Measurements from ENCODE around the gene AGTR1. TPM values are rescaled to one million over a fixed set of nuclear protein-coding genes. Genes with fewer than 3 reads are reported as not detected.

AGTR1 gene
- total and polyA plus RNA-seq, 10 donors: 0.43 to 24.7 (median 4.6) TPM

GRCh38 chr3:148735597-148735996 lies 37.9 kb downstream of the AGTR1 start:
- no peaks in the 10 kb centered on the region for H3K9me3 ChIP-seq
- DNase-seq: no peak
- peak overlapping the region in 1 of 8 donors; percentile 1 for H3K27ac ChIP-seq
- intact Hi-C loops (cut with DNase I; ENCODE audit: low total_unique reads): no loop called here
- peaks cover 0 to 14% (median 5%) of the 10 kb centered on the region in 6 donors for H3K4me1 ChIP-seq
- TF ChIP-seq POLR2AphosphoS5 (IDR thresholded peaks at IDR 0.05) (no peak), CTCF (IDR thresholded peaks at IDR 0.05 in 8 of 11, conservative IDR thresholded peaks at IDR 0.05 in 3 of 11) (no peak)
- H3K36me3 ChIP-seq: no peaks in the 10 kb centered on the region
- 11 to 34% (median 17%) methylated on average over 2 of the region's 2 CpGs for WGBS, 5 donors
- H3K4me3 ChIP-seq: no peak overlapping the region
- H3K27me3 ChIP-seq (replicated peaks in 1 of 7): no peaks in the 10 kb centered on the region

GRCh38 chr3:148736086-148736485 lies 38.4 kb downstream of the AGTR1 start:
- H3K4me1 ChIP-seq: peaks cover 0 to 14% (median 5%) of the 10 kb centered on the region in 6 donors
- DNase-seq: no peak
- intact Hi-C loops (cut with DNase I; ENCODE audit: low total_unique reads): no loop called here
- no peaks in the 10 kb centered on the region for H3K9me3 ChIP-seq
- H3K4me3 ChIP-seq: no peak overlapping the region
- WGBS, 5 donors: 59 to 86% (median 69%) methylated on average over 3 of the region's 3 CpGs
- no peak for TF ChIP-seq POLR2AphosphoS5 (IDR thresholded peaks at IDR 0.05)
- H3K27me3 ChIP-seq (replicated peaks in 1 of 7): no peaks in the 10 kb centered on the region
- no peak overlapping the region for H3K27ac ChIP-seq
- no peaks in the 10 kb centered on the region for H3K36me3 ChIP-seq

GRCh38 chr3:148737104-148737530 lies 39.4 kb downstream of the AGTR1 start:
- H3K4me3 ChIP-seq: no peak overlapping the region
- no peaks in the 10 kb centered on the region for H3K27me3 ChIP-seq (replicated peaks in 1 of 7)
- H3K36me3 ChIP-seq: no peaks in the 10 kb centered on the region
- H3K9me3 ChIP-seq: no peaks in the 10 kb centered on the region
- 61 to 95% (median 64%) methylated on average over 2 of the region's 2 CpGs for WGBS, 5 donors
- DNase-seq: no peak
- peaks cover 0 to 14% (median 5%) of the 10 kb centered on the region in 6 donors for H3K4me1 ChIP-seq
- H3K27ac ChIP-seq: no peak overlapping the region
- TF ChIP-seq CTCF (IDR thresholded peaks at IDR 0.05 in 8 of 11, conservative IDR thresholded peaks at IDR 0.05 in 3 of 11) (no peak), POLR2A (IDR thresholded peaks at IDR 0.05) (no peak), POLR2AphosphoS5 (IDR thresholded peaks at IDR 0.05) (no peak)
- intact Hi-C loops (cut with DNase I; ENCODE audit: low total_unique reads): no loop called here

- Histone ChIP-seq H3K4me1 (peaks cover 0 to 13% (median 5%) of the 10 kb centered on the region in 6 donors), H3K4me3 (no peak overlapping the region), H3K27me3 (replicated peaks in 1 of 7) (no peaks in the 10 kb centered on the region), H3K9me3 (no peaks in the 10 kb centered on the region), H3K27ac (no peak overlapping the region), H3K36me3 (no peaks in the 10 kb centered on the region)
- intact Hi-C loops (cut with DNase I; ENCODE audit: low total_unique reads): no loop called here
- 71 to 88% (median 78%) methylated on average over 1 of the region's 1 CpG for WGBS, 5 donors
- no peak for DNase-seq
- TF ChIP-seq POLR2A (IDR thresholded peaks at IDR 0.05): no peak
- TF ChIP-seq CTCF (IDR thresholded peaks at IDR 0.05 in 8 of 11, conservative IDR thresholded peaks at IDR 0.05 in 3 of 11): no peak
- no peak for TF ChIP-seq POLR2AphosphoS5 (IDR thresholded peaks at IDR 0.05)
These were observed 42.0 kb downstream of the AGTR1 start for GRCh38 chr3:148739720-148740119.

- no peak for TF ChIP-seq POLR2A (IDR thresholded peaks at IDR 0.05)
- TF ChIP-seq CTCF (IDR thresholded peaks at IDR 0.05 in 8 of 11, conservative IDR thresholded peaks at IDR 0.05 in 3 of 11): no peak
- Histone ChIP-seq H3K4me3 (no peak overlapping the region), H3K36me3 (no peaks in the 10 kb centered on the region), H3K27ac (no peak overlapping the region), H3K27me3 (replicated peaks in 1 of 7) (no peaks in the 10 kb centered on the region), H3K9me3 (no peaks in the 10 kb centered on the region), H3K4me1 (peaks cover 0 to 11% (median 4%) of the 10 kb centered on the region in 6 donors)
- intact Hi-C loops (cut with DNase I; ENCODE audit: low total_unique reads): no loop called here
- 78 to 92% (median 89%) methylated on average over 2 of the region's 2 CpGs for WGBS, 5 donors
- no peak for DNase-seq
These were observed 42.6 kb downstream of the AGTR1 start for GRCh38 chr3:148740291-148740690.
